ENCODE measurements around the gene EBP. TPM values are rescaled to one million over a fixed set of nuclear protein-coding genes. Genes with fewer than 3 reads are reported as not detected.
"Not testable (repeated sequence)": the region's sequence is repeated elsewhere in the genome, so short reads cannot be mapped to it uniquely, and the experiment has no call there.

Gene EBP
- total RNA-seq, 2 donors from 2014 or later = 68.8 to 85.2 TPM

DNA sequence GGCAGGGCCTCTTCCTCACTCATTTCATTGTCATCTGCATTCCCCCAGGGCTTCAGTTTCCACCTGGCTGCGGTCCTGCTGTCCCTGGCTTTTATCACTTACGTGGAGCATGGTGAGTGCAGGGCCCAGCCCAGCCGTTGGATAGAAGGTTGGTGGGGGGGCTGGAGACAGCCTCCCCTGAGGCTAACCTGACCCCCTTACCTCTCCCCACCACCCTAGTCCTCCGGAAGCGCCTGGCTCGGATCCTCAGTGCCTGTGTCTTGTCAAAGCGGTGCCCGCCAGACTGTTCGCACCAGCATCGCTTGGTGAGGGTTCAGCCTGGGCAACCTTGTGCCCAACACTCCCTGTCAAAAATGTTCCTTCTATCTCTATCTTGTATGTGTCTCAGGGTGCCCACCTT is 5.8 kb upstream of the EBP start:
- ATAC-seq = peak in 1 of 2 donors; percentile 8
- intact Hi-C loops (cut with DNase I) = no loop called here
- no peak for DNase-seq

DNA sequence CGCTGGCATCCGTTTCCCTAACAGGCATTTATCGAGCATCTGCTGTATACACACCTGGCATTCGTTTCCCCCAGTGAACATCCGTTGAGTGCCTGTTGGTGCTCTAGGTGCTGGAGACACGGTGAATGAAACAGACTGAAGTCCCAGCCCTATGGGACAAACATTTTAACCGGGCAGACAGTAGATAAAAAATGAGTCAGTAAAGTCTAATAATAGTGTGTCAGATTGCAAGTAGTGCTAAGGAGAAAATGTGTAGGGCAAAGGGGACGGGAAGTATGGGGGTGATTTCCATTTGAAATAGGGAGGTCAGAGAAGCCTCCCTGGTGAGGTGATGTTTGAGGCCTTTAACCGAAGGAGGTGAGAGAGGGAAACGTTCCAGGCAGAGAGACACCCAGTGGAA is 5.3 kb upstream of the EBP start:
- DNase-seq (no peak), ATAC-seq (peak in 1 of 2 donors; percentile 40)
- intact Hi-C loops (cut with DNase I) = no loop called here

DNA sequence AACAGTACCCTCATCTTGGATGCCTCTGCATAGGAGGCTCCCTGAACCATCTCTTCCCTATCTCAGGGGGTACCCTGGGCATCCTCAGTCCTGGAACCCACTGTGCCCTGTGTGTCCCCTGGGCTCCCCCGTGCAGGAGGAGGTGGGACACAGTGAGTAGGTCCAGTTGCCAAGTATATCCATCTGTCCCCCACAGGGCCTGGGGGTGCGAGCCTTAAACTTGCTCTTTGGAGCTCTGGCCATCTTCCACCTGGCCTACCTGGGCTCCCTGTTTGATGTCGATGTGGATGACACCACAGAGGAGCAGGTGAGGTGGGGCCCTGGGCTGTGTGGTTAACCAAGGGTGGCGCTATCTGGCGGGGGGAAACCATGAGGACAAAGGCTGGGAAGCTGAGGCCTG is 4.6 kb upstream of the EBP start:
- intact Hi-C loops (cut with DNase I) = no loop called here
- no peak for DNase-seq
- no peak for ATAC-seq

DNA sequence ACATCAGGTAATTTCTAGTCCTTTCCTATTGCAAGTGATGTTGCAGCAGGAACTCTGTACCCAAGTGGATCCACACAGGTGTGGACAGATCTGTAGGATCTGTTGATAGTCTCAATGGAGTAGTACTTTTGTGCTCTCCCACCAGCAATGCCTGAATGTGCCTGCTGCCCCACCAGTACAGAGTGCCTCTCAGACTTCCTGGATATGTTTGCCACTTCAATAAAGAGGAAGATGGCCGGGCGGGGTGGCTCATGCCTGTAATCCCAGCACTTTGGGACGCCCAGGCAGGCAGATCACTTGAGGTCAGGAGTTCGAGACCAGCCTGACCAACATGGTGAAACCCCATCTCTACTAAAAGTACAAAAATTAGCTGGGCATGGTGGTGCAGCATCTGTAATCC is 2.1 kb upstream of the EBP start:
- ATAC-seq; DNase-seq; intact Hi-C loops (cut with DNase I): not testable (repeated sequence)

DNA sequence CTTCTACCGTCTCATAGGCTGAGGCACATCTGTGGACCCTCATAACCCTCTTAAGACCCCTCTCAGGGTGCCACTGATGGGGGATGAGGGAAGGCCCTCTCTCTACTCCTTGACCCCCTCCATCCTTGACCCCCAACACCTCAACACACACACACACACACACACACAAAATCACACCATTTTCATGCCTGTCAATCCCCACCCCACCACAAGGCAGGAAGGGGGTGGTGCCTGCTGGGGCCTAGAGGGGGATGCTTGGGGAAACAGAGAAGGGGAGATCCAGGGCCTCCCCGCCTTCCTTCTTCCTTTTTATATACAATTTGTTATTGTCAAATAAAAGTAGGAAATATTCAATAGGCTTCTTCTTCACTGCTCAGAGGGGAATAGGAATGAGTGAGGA is 1.2 kb upstream of the EBP start:
- DNase-seq (no peak), ATAC-seq (no peak)
- intact Hi-C loops (cut with DNase I) = no loop called here

DNA sequence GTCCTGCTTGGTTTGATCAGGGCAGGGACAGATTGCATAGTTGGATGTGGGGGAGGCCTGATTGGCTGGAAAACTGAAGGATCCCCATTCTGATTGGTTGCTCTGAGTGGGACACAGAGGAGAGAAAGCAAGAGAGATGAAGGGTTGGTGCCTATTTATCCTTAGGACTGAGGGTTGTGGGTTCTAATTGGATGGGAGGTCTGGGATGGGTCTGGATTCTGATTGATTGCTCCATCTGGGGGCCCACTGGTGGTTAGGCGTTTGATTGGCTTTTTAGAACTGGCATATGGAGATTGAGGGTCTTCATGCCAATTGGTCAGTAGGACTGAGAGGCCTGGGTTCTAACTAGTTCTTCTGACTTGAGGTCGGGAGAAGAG is 644 bp upstream of the EBP start:
- no peak for ATAC-seq
- intact Hi-C loops (cut with DNase I) = no loop called here
- DNase-seq = no peak

DNA sequence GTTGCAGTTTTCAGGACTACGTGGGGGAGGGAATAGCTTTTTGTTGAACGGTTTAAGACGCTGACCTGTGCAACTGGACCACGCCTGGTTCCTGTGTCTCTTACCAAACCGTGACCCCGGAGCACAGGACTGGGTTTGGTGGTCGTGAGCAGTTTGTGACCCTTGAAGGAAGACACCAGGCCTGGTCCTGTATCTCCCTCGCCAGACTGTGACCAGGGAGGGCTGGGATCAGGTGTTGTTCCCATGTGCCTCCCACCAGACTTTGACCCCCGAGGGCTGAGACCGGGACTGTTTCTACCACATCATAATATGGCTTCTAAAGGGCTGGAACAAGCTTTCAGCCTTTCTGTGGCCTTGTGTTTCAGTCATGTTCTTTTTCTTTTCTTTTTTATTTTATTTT is 683 bp downstream of the EBP start:
- no peak for DNase-seq
- intact Hi-C loops (cut with DNase I) = no loop called here
- ATAC-seq = no peak

DNA sequence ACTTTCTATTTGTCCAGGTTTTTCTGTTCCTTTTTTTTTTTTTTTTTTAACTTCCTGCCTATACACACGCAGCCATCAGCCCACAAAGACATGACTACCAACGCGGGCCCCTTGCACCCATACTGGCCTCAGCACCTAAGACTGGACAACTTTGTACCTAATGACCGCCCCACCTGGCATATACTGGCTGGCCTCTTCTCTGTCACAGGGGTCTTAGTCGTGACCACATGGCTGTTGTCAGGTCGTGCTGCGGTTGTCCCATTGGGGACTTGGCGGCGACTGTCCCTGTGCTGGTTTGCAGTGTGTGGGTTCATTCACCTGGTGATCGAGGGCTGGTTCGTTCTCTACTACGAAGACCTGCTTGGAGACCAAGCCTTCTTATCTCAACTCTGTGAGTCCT is 2.1 kb downstream of the EBP start:
- no peak for DNase-seq
- ATAC-seq = no peak
- intact Hi-C loops (cut with DNase I) = no loop called here

DNA sequence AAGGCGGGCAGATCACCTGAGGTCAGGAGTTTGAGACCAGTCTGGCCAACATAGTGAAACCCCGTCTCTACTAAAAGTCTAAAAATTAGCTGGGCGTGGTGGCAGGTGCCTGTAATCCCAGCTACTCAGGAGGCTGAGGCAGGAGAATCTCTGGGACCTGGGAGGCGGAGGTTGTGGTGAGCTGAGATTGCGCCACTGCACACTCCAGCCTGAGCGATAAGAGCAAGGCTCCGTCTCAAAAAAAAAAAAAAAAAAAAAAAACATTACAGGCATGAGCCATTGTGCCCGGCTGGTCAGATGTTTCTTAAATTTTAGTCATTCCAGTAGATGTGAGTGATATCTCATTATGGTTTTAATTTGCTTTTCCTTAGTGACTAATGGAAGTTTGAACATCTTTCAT is 4.2 kb downstream of the EBP start:
- DNase-seq; intact Hi-C loops (cut with DNase I); ATAC-seq: not testable (repeated sequence)

DNA sequence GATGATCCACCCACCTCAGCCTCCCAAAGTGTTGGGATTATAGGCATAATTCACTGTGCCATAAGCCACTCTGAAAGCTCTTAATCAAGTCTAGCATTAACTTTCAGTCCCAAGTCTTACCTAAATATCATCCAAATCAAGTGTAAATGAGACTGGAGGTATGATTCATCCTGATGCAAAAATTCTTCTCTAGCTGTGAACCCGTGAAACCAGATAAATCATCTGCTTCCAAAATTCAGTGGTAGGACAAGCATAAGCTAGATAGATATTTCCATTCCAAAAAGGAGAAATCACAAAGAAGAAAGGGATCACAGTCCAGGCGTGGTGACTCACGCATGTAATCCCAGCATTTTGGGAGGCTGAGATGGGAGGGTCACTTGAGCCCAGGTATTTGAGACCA is 9.1 kb downstream of the EBP start:
- DNase-seq (no peak), ATAC-seq (no peak)
- intact Hi-C loops (cut with DNase I) = no loop called here

DNA sequence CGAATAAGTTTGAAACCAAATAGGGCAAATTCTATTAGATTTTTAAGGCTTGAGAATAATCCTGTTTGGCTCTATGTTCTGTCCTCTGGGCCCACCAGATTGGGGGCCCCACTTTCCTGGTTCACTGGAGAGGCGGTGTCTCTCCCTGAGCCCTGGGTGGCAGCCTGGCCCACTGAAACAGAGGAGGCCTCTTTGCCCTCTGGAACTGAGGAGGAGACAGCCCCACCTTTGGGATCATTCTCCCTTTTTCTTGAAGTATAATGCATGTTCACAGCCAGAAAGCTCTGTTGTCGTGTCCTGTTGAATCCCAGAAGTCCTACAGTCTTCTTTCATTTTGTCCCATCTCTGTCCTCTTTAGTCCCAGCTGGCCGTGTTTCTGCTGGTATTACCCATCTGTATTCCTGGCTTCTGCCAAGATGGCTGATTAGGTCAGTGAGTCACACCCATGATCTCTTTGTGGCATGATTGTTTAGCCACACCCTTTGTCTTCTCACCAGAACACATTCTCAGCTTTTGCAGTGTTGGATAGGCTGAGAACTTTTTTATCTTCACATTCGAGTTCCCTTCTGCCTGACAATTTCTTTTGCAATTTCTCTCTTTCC is 9.9 kb downstream of the EBP start:
- DNase-seq (no peak), ATAC-seq (peak; percentile 70 to 92)
- intact Hi-C loops (cut with DNase I) = no loop called here

DNA sequence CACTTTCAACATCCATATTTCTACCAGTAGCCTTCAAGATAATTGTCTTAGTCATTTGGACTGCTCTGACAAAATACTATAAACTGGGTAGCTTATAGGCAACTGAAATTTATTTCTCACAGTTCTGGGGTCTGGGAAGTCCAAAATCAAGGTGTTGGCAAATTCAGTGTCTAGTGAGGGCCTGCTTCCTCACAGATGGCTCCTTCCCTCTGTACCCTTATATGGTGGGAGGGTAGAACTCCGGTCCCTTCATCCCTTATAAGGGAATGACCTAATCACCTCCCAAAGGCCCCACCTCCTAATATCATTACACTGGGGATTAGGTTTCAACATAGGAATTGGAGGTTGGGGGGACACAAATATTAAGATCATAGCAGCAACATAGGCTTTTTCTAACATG is 10.6 kb downstream of the EBP start:
- DNase-seq (no peak), ATAC-seq (peak in 1 of 2 donors; percentile 46)
- intact Hi-C loops (cut with DNase I) = no loop called here

DNA sequence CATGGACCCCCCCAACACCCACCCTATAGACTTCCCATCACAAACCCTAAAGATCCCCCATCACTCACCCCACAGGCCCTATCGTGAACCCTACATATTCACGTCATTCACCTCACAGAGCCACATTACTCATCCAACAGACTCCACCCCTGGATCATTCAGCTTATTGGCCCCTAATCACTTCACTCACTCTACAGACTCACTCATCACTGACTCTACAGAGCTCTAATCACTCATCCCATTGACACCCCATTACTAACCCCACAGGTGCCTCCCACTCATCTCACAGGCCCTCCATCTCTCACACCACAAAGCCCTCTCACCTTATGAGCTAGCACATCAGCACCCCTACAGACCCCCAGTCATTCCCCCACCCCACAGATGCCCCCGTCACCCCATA is 11.6 kb downstream of the EBP start:
- ATAC-seq = no peak
- DNase-seq = no peak
- intact Hi-C loops (cut with DNase I) = no loop called here

DNA sequence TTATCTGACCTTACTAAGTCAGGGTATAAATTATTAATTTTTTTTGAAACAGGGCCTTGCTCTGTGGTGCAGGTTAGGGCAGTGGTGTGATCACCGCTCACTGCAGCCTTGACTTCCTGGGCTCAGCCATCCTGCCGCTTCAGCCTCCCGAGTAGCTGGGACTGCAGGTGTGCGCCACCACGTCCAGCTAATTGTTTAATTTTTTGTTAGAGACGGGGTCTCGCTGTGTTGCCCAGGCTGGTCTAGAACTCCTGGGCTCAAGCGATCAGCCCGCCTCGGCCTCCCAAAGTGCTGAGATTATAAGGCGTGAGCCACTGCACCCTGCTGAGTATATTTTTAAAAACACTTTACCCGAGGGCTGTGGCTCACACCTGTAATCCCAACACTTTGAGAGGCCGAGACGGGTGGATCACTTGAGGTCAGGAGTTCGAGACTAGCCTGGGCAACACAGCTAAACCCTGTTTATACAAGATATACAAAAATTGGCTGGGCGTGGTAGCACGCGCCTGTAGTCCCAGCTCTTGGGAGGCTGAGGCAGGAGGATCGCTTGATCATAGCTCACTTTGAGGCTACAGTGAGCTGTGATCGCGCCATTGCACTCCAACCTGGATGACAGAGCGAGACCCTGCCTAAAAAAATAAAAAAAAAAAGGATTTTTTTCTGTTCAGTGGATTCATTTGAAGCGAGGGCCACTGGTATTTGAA is 17.2 kb downstream of the EBP start:
- intact Hi-C loops (cut with DNase I) = no loop called here
- ATAC-seq = no peak
- DNase-seq = no peak

DNA sequence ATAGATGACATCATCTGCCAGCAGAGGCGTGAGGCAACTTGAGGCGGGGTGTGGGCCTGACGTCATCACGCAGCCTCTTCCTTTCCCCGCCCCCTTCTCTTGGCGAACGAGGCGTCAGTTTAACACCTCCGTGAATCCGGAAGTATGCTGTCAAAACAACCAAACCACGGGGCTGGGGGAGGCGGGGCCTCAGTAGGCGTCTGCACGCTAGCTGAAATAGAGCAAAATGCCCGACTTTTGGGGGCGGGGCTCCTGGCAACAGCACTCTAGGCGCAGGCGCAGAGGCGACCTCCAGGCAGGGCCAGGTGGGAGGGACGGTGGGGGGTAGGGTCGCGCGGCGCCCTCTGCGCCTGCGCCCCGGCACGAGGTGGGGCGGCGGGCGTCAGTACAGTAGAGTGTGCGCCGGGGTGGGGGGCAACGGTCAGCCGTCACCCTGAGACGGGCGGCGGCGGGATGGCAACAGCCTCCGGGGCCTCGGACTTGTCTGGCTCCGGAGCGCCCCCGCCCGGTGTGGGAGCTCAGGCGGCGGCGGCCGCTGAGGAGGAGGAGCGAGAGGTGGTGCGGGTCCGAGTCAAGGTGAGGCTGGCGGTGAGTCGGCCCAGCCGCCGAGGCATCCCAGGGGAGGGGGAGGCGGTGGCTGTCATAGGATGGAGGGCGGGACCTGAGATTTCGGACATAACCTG is 17.9 kb downstream of the EBP start, which contains the start of gene TBC1D25:
Gene TBC1D25, plus strand, starts transcription at position 370 of the 683 bp plus-strand sequence. Its CDS starts 84 bp downstream, at position 454.
- ATAC-seq (peak; percentile 94 to 95), DNase-seq (peak; percentile 98)
- intact Hi-C loops (cut with DNase I) = no loop called here

DNA sequence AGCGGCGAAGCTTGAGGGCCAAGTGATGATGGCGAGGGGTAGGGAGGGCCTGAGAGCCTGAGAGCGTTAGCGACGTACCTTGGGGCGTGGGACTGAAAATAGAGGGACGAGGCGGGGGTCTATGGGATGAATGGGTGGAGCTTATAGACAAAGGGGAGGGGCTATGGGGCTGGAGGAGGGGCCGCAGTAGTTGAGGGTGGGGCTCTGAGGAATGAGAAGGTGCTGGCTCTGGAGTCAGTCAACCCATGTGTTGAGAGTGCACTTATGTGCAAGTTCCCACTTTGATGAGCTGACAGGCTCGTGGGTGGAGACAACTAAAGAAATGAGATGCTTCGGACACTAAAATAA is 18.4 kb downstream of the EBP start:
- ATAC-seq (peak; percentile 69 to 84), DNase-seq (peak; percentile 42)
- intact Hi-C loops (cut with DNase I) = no loop called here

DNA sequence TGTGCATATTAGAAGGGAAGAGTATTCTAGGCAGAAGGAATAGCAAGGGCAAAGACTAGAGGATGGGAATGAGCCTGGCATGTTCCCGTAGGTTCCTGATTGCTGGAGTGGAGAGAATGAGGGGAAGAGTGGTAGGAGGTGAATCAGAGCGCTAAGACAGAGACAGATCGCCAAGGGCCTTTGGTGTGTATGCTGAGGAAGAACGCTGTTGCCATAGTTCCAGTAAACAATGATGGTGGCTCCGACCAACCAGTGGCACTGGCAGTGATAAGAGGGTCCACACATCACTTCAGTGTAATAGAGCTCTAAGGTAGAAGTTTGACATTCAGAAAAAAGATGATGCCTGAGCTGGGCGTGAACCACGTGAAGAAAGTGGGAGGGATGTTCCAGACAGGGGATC is 18.9 kb downstream of the EBP start:
- no peak for ATAC-seq
- no peak for DNase-seq
- intact Hi-C loops (cut with DNase I) = no loop called here

DNA sequence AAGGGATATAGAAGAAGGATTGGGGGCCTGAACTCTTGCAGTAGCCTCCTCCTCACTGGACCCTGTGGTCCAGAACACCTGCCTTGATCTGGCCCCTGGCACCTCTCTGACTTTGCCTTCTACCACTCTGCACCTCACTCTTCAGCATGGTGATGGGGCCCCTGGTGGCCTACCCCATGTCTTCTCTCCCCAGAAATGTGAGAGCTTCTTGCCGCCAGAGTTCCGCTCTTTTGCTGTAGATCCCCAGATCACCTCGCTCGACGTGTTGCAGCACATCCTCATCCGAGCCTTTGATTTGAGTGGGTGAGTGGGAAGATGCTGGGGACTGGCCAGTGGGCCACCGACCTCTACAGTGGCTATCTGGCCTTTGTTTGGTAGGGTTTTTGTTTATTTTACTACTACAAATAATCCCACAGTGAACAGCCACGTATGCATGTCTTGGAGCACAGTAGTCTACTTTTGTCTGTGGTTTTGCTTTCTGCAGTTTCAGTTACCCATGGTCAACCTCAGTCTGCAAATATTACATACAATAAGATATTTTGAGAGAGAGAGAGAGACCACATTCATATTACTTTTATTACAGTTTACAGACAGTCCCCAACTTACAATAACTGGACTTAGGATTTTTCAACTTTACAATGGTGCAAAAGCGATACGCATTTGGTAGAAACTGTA is 19.7 kb downstream of the EBP start:
- intact Hi-C loops (cut with DNase I) = no loop called here
- ATAC-seq (no peak), DNase-seq (no peak)

DNA sequence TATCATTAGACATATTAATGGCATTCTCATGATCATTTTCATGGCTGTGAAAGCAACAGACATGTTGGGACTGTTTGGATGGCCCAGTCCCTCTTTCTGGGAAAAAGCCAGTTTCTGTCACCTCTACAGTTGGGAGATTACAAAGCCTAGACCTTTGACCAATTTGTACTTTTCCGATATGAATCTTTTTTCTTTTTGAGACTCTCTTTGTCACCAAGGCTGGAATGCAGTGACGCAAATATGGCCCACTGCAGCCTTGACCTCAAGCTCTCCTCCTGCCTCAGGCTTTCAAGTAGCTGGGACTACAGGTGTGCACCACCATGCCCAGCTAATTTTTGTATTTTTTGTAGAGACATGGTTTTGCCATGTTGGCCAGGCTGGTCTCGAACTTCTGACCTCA is 27.3 kb downstream of the EBP start:
- intact Hi-C loops (cut with DNase I) = no loop called here

DNA sequence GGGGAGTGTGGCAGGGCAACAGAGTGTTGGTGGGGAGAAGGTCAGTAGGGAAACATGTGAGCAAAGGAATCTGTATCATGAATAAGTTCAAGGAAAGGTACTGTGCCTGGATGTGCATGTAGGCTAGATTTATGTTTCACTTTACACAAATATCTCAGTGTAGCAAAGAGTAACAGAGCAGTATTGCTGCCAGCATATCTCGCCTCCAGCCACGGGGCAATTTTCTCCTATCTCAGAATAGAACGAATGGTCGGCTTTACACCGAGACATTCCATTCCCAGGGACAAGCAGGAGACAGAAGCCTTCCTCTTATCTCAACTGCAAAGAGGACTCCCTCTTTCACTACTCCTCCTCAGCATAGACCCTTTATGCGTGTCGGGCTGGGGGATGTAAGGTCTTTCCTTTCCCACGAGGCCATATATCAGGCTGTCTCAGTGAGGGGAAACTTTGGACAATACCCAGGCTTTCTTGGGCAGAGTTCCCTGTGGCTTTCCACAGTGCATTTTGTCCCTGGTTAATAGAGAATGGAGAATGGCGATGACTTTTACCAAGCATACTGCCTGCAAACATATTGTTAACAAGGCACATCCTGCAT is 34.2 kb downstream of the EBP start:
- ATAC-seq; intact Hi-C loops (cut with DNase I); DNase-seq: not testable (repeated sequence)

More for the DNA sequence above, 27.3 kb downstream of the EBP start:
- DNase-seq = no peak
- ATAC-seq = no peak
